Mammary epithelial cell (primary cell): Measurements from ENCODE around the gene TRIM36.

Experiments
- EZH2 ChIP-seq: IDR thresholded peaks from 2 replicates; pipeline ENCODE4 v1.6.1; 2012; ENCODE audit warnings: low read length, inconsistent platforms, borderline replicate concordance
- TF ChIP-seq, protein P1 (sequence below), 2 donors: IDR thresholded peaks in 1 of 2; conservative IDR thresholded peaks in 1 of 2; 2 replicates each; pipeline ENCODE4 v1.5.1; 2011 to 2012; ENCODE audit warnings: inconsistent platforms in 2 of 2, low read length in 2 of 2, mild to moderate bottlenecking in 2 of 2, control low read depth in 1 of 2, low read depth in 1 of 2; ENCODE audit not compliant: insufficient read depth in 1 of 2; ENCODE audit errors: extremely low read depth in 1 of 2

DNA sequence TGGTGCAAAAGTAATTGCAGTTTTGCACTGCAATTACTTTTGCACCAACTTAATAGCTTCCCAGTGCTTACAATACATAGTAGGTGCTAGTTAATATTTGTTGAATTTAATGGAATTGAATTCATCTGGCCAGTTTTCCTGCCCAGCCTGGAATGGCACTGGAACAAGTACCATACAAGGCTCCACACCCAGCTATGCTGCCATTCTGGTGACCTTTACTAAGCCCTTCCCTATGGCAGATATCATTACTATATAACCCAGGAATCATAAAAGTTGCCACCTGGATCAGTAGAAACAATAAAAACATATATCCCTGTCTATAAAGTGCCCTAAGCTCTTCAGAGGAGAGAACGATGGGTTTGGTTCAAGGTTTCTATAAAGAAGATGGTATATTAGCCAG is 22.4 kb upstream of the TRIM36 start:
- no peak for TF ChIP-seq EZH2
- TF ChIP-seq, protein P1, sequence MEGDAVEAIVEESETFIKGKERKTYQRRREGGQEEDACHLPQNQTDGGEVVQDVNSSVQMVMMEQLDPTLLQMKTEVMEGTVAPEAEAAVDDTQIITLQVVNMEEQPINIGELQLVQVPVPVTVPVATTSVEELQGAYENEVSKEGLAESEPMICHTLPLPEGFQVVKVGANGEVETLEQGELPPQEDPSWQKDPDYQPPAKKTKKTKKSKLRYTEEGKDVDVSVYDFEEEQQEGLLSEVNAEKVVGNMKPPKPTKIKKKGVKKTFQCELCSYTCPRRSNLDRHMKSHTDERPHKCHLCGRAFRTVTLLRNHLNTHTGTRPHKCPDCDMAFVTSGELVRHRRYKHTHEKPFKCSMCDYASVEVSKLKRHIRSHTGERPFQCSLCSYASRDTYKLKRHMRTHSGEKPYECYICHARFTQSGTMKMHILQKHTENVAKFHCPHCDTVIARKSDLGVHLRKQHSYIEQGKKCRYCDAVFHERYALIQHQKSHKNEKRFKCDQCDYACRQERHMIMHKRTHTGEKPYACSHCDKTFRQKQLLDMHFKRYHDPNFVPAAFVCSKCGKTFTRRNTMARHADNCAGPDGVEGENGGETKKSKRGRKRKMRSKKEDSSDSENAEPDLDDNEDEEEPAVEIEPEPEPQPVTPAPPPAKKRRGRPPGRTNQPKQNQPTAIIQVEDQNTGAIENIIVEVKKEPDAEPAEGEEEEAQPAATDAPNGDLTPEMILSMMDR (conservative IDR thresholded peaks at IDR 0.05 in 1 of 2, IDR thresholded peaks at IDR 0.05 in 1 of 2; ENCODE audit: extremely low read depth in 1 of 2, insufficient read depth in 1 of 2, low read depth in 1 of 2, low read length in 2 of 2) = no peak
